ENCODE results near the gene SCUBE1.

The SCUBE1 gene

DNA sequence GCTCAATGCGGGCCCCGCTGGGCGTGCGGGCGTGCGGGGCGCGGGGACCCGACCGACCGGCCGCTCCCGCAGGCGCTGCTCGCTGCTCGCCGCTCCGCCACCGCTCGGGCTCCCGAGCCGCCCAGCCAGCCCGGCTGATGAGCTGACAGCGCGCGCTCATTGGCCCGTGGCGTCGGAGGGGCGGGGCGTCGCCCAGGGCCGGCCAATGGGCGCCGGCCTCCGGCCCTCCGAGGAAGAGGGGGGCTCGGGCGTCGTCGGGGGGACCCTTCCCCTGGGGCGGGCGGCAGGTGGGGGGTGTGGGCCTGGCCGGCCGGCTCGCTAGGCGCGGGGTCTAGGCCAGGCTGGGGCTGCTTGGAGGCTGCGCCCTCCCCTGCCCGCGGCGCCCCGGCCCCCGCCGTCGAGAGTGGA, at the start of gene SCUBE1:
TSS of gene SCUBE1 (minus strand) at position 111 of the 408 bp plus-strand sequence. CDS start 111 bp downstream, outside the sequence.
- H3K36me3 ChIP-seq = no peaks in the 10 kb centered on the region
- H3K27me3 ChIP-seq = peaks cover 82% of the 10 kb centered on the region
- no peak within 1 kb of the TSS for H3K4me3 ChIP-seq (ENCODE audit: low read depth in 1 of 2, low read length in 1 of 2)
- peaks cover 4 to 5% of the 10 kb centered on the region in 2 experiments for H3K4me1 ChIP-seq (ENCODE audit: control insufficient read depth in 1 of 2, insufficient read depth in 1 of 2, low read depth in 1 of 2, low read length in 1 of 2)
- TF ChIP-seq, protein P1, sequence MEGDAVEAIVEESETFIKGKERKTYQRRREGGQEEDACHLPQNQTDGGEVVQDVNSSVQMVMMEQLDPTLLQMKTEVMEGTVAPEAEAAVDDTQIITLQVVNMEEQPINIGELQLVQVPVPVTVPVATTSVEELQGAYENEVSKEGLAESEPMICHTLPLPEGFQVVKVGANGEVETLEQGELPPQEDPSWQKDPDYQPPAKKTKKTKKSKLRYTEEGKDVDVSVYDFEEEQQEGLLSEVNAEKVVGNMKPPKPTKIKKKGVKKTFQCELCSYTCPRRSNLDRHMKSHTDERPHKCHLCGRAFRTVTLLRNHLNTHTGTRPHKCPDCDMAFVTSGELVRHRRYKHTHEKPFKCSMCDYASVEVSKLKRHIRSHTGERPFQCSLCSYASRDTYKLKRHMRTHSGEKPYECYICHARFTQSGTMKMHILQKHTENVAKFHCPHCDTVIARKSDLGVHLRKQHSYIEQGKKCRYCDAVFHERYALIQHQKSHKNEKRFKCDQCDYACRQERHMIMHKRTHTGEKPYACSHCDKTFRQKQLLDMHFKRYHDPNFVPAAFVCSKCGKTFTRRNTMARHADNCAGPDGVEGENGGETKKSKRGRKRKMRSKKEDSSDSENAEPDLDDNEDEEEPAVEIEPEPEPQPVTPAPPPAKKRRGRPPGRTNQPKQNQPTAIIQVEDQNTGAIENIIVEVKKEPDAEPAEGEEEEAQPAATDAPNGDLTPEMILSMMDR (IDR thresholded peaks at IDR 0.05) = no peak
- H3K27ac ChIP-seq = no peak within 1 kb of the TSS
- no peaks in the 10 kb centered on the region for H3K9me3 ChIP-seq

DNA sequence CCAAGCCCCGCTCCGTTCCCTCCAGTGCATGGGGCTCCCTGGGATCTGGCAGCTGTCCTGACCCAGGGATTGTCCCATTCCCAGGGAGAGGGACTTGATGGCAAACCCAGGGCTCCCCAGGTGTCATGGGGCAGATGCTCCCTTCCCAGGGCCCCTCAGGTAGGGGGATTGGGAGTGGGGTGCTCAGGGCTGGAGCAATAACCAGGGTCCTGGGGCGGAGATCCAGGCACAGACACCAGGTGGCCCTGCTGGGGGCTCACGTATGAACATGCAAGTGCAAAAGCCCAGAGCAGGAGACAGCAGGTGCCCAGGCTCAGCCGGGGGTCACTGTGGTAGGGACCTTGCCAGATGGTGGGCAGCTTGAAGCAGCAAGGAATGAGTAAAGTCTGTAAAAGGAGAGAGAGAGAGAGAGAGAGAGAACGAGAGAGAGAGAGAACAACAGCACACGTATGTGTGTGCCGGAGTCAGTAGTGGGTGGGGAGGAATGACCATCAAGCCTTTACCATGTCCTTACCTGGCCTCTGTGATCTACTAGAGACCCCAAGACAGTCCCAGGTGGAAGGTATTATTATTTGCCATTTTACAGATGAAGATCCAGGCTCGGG, 49.3 kb upstream of the SCUBE1 start:
- peaks cover 7% of the 10 kb centered on the region in 2 experiments for H3K4me1 ChIP-seq (ENCODE audit: control insufficient read depth in 1 of 2, insufficient read depth in 1 of 2, low read depth in 1 of 2, low read length in 1 of 2)
- no peak overlapping the region for H3K4me3 ChIP-seq (ENCODE audit: low read depth in 1 of 2, low read length in 1 of 2)
- H3K27me3 ChIP-seq = peaks cover 21% of the 10 kb centered on the region
- H3K36me3 ChIP-seq = no peaks in the 10 kb centered on the region
- no peak overlapping the region for H3K27ac ChIP-seq
- TF ChIP-seq, protein P1 (IDR thresholded peaks at IDR 0.05) = no peak
- no peaks in the 10 kb centered on the region for H3K9me3 ChIP-seq

DNA sequence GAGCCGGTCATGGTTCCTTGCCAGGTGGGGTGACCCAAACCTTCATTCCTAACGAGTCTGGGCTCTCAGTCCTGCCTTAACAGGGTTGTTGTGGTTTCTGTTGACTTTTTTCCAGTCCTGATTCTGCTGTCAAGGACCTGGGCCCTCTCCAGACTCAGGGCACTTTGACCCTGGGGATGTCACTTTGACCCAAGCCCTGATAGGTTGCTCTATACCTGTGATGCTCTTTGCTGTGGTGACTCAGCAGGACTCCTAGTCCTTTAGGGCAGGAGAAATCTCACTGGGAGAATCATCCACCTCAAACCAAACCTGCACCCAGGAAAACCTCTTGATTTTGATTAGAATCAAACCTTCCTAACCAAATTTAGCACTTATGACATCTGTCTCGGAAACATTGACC, 48.1 kb upstream of the SCUBE1 start:
- H3K27ac ChIP-seq = no peak overlapping the region
- TF ChIP-seq, protein P1 (IDR thresholded peaks at IDR 0.05) = no peak
- H3K4me1 ChIP-seq (ENCODE audit: control insufficient read depth in 1 of 2, insufficient read depth in 1 of 2, low read depth in 1 of 2, low read length in 1 of 2) = peaks cover 7% of the 10 kb centered on the region in 2 experiments
- H3K9me3 ChIP-seq = no peaks in the 10 kb centered on the region
- no peaks in the 10 kb centered on the region for H3K36me3 ChIP-seq
- H3K27me3 ChIP-seq = peaks cover 23% of the 10 kb centered on the region
- H3K4me3 ChIP-seq (ENCODE audit: low read depth in 1 of 2, low read length in 1 of 2) = no peak overlapping the region

DNA sequence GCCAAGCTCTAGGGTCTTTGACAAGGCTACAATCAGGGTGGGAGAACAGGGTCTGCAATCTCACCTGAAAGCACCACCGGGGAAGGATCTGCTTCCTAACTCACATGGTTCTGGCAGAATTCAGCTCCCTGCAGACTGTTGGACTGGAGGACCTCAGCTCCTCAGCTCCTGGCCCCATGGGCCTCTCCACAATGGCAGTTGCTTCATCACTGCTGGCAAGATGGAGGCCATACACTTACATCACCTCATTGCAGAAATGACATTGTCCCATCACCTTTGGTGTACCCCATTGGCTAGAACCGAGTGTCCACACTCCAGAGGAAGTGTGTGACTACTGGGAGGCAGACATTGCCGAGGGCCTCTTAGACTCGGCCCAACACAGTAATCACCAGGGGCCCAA, 47.7 kb upstream of the SCUBE1 start:
- Histone ChIP-seq H3K27me3 (peaks cover 23% of the 10 kb centered on the region), H3K9me3 (no peaks in the 10 kb centered on the region), H3K27ac (no peak overlapping the region), H3K4me3 (ENCODE audit: low read depth in 1 of 2, low read length in 1 of 2) (no peak overlapping the region), H3K4me1 (ENCODE audit: control insufficient read depth in 1 of 2, insufficient read depth in 1 of 2, low read depth in 1 of 2, low read length in 1 of 2) (peaks cover 7 to 8% of the 10 kb centered on the region in 2 experiments), H3K36me3 (no peaks in the 10 kb centered on the region)
- TF ChIP-seq, protein P1 (IDR thresholded peaks at IDR 0.05) = no peak

DNA sequence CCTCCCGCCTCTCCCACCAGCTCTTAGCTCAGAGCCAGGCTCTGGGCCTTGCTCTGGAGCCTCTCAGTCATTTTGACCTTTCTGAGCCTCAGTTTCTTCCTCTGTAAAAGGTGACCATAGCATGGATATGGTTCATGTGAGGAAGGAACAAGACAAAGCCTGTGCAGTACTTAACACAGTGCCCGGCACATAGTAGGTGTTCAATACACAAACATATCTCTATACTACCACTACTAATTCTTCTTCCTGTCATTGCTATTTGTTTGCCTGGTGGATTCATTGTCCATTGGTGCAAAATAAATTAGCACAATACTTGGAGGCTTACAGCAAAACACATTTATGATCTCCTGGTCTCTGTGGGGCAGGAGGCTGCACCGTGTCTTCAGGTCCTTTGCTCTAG, 47.0 kb upstream of the SCUBE1 start:
- Histone ChIP-seq H3K4me1 (ENCODE audit: control insufficient read depth in 1 of 2, insufficient read depth in 1 of 2, low read depth in 1 of 2, low read length in 1 of 2) (peaks cover 7 to 11% of the 10 kb centered on the region in 2 experiments), H3K27me3 (peaks cover 30% of the 10 kb centered on the region), H3K4me3 (ENCODE audit: low read depth in 1 of 2, low read length in 1 of 2) (no peak overlapping the region), H3K36me3 (no peaks in the 10 kb centered on the region), H3K9me3 (no peaks in the 10 kb centered on the region), H3K27ac (no peak overlapping the region)
- TF ChIP-seq, protein P1 (IDR thresholded peaks at IDR 0.05) = no peak
